ENCODE measurements around the gene KCNT1. TPM values are rescaled to one million over a fixed set of nuclear protein-coding genes. Genes with fewer than 3 reads are reported as not detected.

Gene KCNT1
- polyA plus RNA-seq, 1 experiment, result not detected

GRCh38 chr9:135661816-135662560 lies 40.0 kb upstream of the KCNT1 start:
- ChIA-PET CTCF (no interaction called here), POLR2A (no interaction called here)
- Histone ChIP-seq H3K36me3 (ENCODE audit: control insufficient read depth, insufficient read depth, low read length) (no peaks in the 10 kb centered on the region), H3K4me3 (ENCODE audit: low read depth, low read length) (no peak overlapping the region), H3K27me3 (ENCODE audit: control insufficient read depth, insufficient read depth, low read length) (no peaks in the 10 kb centered on the region)
- no peak for TF ChIP-seq CTCF (IDR thresholded peaks at IDR 0.05; ENCODE audit: insufficient read depth, low read depth, low read length)
- no peak for DNase-seq (ENCODE audit: low read depth)

GRCh38 chr9:135662758-135663450 lies 39.1 kb upstream of the KCNT1 start, which contains the start of gene LCN9:
Gene LCN9, plus strand, starts transcription at chr9:135663309. Its CDS starts 13 bp downstream, at chr9:135663322.
- no peaks in the 10 kb centered on the region for H3K36me3 ChIP-seq (ENCODE audit: control insufficient read depth, insufficient read depth, low read length)
- ChIA-PET POLR2A (no interaction called here), CTCF (no interaction called here)
- no peak for TF ChIP-seq CTCF (IDR thresholded peaks at IDR 0.05; ENCODE audit: insufficient read depth, low read depth, low read length)
- H3K4me3 ChIP-seq (ENCODE audit: low read depth, low read length), result no peak within 1 kb of the TSS
- no peaks in the 10 kb centered on the region for H3K27me3 ChIP-seq (ENCODE audit: control insufficient read depth, insufficient read depth, low read length)
- no peak for DNase-seq (ENCODE audit: low read depth)

- no peaks in the 10 kb centered on the region for H3K27me3 ChIP-seq (ENCODE audit: control insufficient read depth, insufficient read depth, low read length)
- no peaks in the 10 kb centered on the region for H3K36me3 ChIP-seq (ENCODE audit: control insufficient read depth, insufficient read depth, low read length)
- H3K4me3 ChIP-seq (ENCODE audit: low read depth, low read length), result no peak overlapping the region
- no peak for TF ChIP-seq CTCF (IDR thresholded peaks at IDR 0.05; ENCODE audit: insufficient read depth, low read depth, low read length)
- ChIA-PET CTCF (no interaction called here), POLR2A (no interaction called here)
- DNase-seq (ENCODE audit: low read depth), result no peak
These were observed 38.6 kb upstream of the KCNT1 start for GRCh38 chr9:135663451-135663770.

GRCh38 chr9:135663857-135664256 lies 38.1 kb upstream of the KCNT1 start:
- DNase-seq (ENCODE audit: low read depth), result no peak
- no peak for TF ChIP-seq CTCF (IDR thresholded peaks at IDR 0.05; ENCODE audit: insufficient read depth, low read depth, low read length)
- no peaks in the 10 kb centered on the region for H3K27me3 ChIP-seq (ENCODE audit: control insufficient read depth, insufficient read depth, low read length)
- no peaks in the 10 kb centered on the region for H3K36me3 ChIP-seq (ENCODE audit: control insufficient read depth, insufficient read depth, low read length)
- no peak overlapping the region for H3K4me3 ChIP-seq (ENCODE audit: low read depth, low read length)
- ChIA-PET CTCF (no interaction called here), POLR2A (no interaction called here)

GRCh38 chr9:135664266-135664665 lies 37.7 kb upstream of the KCNT1 start:
- no peak for DNase-seq (ENCODE audit: low read depth)
- ChIA-PET CTCF (no interaction called here), POLR2A (no interaction called here)
- TF ChIP-seq CTCF (IDR thresholded peaks at IDR 0.05; ENCODE audit: insufficient read depth, low read depth, low read length), result no peak
- H3K4me3 ChIP-seq (ENCODE audit: low read depth, low read length), result no peak overlapping the region
- H3K27me3 ChIP-seq (ENCODE audit: control insufficient read depth, insufficient read depth, low read length), result no peaks in the 10 kb centered on the region
- H3K36me3 ChIP-seq (ENCODE audit: control insufficient read depth, insufficient read depth, low read length), result no peaks in the 10 kb centered on the region

All from BJ (cell line).